ENCODE results near the gene PRKCB. TPM values are rescaled to one million over a fixed set of nuclear protein-coding genes. Genes with fewer than 3 reads are reported as not detected.
"Not testable (repeated sequence)": the region's sequence is repeated elsewhere in the genome, so short reads cannot be mapped to it uniquely, and the experiment has no call there.

Gene PRKCB
- total RNA-seq, 2 experiments from 2014 or later, result 21.0 to 51.6 TPM

- H3K79me2 ChIP-seq (ENCODE audit: insufficient read depth, low read depth, low read length), result no peaks in the 10 kb centered on the region
- no TSS peak for BruUV-seq (replicated peaks)
- no peak overlapping the region for H2AFZ ChIP-seq (ENCODE audit: low read length)
- no peak for DNase-seq (ENCODE audit: low spot score)
- intact Hi-C loops (cut with micrococcal nuclease; ENCODE audit: unreplicated experiment), result no loop called here
- ChIA-PET POLR2A (no interaction called here), CTCF (ENCODE audit: unreplicated experiment) (interaction anchor here (1.1 kb wide), 1 partner anchor 10 kb away, joined by 3 read pairs; no protein-coding TSS in a partner anchor)
- TF ChIP-seq EZH2phosphoT487 (IDR thresholded peaks at IDR 0.05; ENCODE audit: borderline replicate concordance, low read depth, low read length), result no peak
- TF ChIP-seq, protein P1, sequence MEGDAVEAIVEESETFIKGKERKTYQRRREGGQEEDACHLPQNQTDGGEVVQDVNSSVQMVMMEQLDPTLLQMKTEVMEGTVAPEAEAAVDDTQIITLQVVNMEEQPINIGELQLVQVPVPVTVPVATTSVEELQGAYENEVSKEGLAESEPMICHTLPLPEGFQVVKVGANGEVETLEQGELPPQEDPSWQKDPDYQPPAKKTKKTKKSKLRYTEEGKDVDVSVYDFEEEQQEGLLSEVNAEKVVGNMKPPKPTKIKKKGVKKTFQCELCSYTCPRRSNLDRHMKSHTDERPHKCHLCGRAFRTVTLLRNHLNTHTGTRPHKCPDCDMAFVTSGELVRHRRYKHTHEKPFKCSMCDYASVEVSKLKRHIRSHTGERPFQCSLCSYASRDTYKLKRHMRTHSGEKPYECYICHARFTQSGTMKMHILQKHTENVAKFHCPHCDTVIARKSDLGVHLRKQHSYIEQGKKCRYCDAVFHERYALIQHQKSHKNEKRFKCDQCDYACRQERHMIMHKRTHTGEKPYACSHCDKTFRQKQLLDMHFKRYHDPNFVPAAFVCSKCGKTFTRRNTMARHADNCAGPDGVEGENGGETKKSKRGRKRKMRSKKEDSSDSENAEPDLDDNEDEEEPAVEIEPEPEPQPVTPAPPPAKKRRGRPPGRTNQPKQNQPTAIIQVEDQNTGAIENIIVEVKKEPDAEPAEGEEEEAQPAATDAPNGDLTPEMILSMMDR (conservative IDR thresholded peaks at IDR 0.05; ENCODE audit: low read length), result no peak
- H3K4me2 ChIP-seq (ENCODE audit: low read length), result no peak overlapping the region
- no peaks in the 10 kb centered on the region for H3K9me3 ChIP-seq (ENCODE audit: low read length)
- no peaks in the 10 kb centered on the region for H4K20me1 ChIP-seq (ENCODE audit: insufficient read depth, low read length)
- H3K9me2 ChIP-seq (ENCODE audit: insufficient read depth, low read length), result no peaks in the 10 kb centered on the region
- no peaks in the 10 kb centered on the region for H3K36me3 ChIP-seq (ENCODE audit: insufficient read depth, low read length)
- no peak overlapping the region for H3K4me3 ChIP-seq (ENCODE audit: low read depth, low read length, poor library complexity, severe bottlenecking)
- no peak overlapping the region for H3K27ac ChIP-seq (ENCODE audit: low read depth, low read length, poor library complexity, severe bottlenecking)
- H3K4me1 ChIP-seq (ENCODE audit: insufficient read depth, low read length, poor library complexity, severe bottlenecking), result peaks cover 34% of the 10 kb centered on the region
These were observed 189.2 kb downstream of the PRKCB start for GRCh38 chr16:24024971-24025370.

DNA sequence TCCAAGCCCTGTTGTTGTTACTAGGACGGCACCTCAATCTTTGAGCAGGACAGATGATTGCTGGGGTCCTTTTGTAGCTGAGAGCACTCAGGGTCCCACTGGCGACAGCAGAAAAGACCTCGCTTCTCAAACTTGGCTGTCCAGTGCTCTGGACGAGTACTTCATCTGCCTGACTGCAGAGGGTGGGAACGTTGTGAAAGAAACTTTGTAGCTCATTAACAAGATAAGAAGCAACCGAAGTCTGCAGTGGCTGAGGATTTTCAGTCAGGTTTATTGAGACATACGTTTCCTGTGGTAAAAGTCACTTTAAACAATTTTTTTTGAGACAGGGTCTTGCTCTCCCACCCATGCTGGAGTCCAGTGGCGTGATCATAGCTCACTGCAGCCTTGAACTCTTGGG lies 191.7 kb downstream of the PRKCB start:
- no peak overlapping the region for H3K4me3 ChIP-seq (ENCODE audit: low read depth, low read length, poor library complexity, severe bottlenecking)
- no peaks in the 10 kb centered on the region for H3K36me3 ChIP-seq (ENCODE audit: insufficient read depth, low read length)
- ChIA-PET CTCF (ENCODE audit: unreplicated experiment) (no interaction called here), POLR2A (interaction anchor here (1.0 kb wide), 1 partner anchor 12 kb away, joined by 3 read pairs; no protein-coding TSS in a partner anchor)
- no peaks in the 10 kb centered on the region for H3K9me2 ChIP-seq (ENCODE audit: insufficient read depth, low read length)
- no peaks in the 10 kb centered on the region for H3K9me3 ChIP-seq (ENCODE audit: low read length)
- intact Hi-C loops (cut with micrococcal nuclease; ENCODE audit: unreplicated experiment), result no loop called here
- no peak overlapping the region for H3K4me2 ChIP-seq (ENCODE audit: low read length)
- no peak overlapping the region for H3K27ac ChIP-seq (ENCODE audit: low read depth, low read length, poor library complexity, severe bottlenecking)
- no peak for DNase-seq (ENCODE audit: low spot score)
- no peaks in the 10 kb centered on the region for H4K20me1 ChIP-seq (ENCODE audit: insufficient read depth, low read length)
- H2AFZ ChIP-seq (ENCODE audit: low read length), result no peak overlapping the region
- H3K79me2 ChIP-seq (ENCODE audit: insufficient read depth, low read depth, low read length), result no peaks in the 10 kb centered on the region
- TF ChIP-seq EZH2phosphoT487 (IDR thresholded peaks at IDR 0.05; ENCODE audit: borderline replicate concordance, low read depth, low read length), result no peak
- TF ChIP-seq, protein P1 (conservative IDR thresholded peaks at IDR 0.05; ENCODE audit: low read length), result no peak
- peaks cover 15% of the 10 kb centered on the region for H3K4me1 ChIP-seq (ENCODE audit: insufficient read depth, low read length, poor library complexity, severe bottlenecking)
- BruUV-seq (replicated peaks), result no TSS peak

DNA sequence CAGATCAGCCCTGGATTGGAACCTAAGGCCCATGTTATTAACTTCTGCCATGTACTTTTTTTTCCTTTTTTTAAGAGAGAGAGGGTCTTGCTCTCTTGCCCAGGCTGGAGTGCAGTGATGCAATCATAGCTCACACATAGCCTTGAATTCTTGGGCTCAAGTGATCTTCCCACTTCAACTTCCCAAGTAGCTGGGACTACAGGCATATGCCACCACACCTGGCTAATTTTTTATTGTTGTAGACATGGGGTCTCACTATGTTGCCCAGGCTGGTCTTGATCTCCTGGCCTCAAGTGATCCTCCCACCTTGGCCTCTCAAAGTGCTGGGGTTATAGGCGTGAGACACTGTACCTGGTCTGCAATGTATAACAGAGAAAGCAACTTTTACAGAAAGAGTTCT lies 194.1 kb downstream of the PRKCB start:
- H3K4me3 ChIP-seq (ENCODE audit: low read depth, low read length, poor library complexity, severe bottlenecking); H3K27ac ChIP-seq (ENCODE audit: low read depth, low read length, poor library complexity, severe bottlenecking); H3K36me3 ChIP-seq (ENCODE audit: insufficient read depth, low read length); H3K4me2 ChIP-seq (ENCODE audit: low read length); H2AFZ ChIP-seq (ENCODE audit: low read length); CTCF ChIA-PET (ENCODE audit: unreplicated experiment); H3K79me2 ChIP-seq (ENCODE audit: insufficient read depth, low read depth, low read length); POLR2A ChIA-PET; H3K9me3 ChIP-seq (ENCODE audit: low read length); intact Hi-C loops (cut with micrococcal nuclease; ENCODE audit: unreplicated experiment); H3K4me1 ChIP-seq (ENCODE audit: insufficient read depth, low read length, poor library complexity, severe bottlenecking); H4K20me1 ChIP-seq (ENCODE audit: insufficient read depth, low read length); H3K9me2 ChIP-seq (ENCODE audit: insufficient read depth, low read length); DNase-seq (ENCODE audit: low spot score); BruUV-seq (replicated peaks): not testable (repeated sequence)

Data from OCI-LY7 (cell line).